ENCODE results near the gene ZNF22. TPM values are rescaled to one million over a fixed set of nuclear protein-coding genes. Genes with fewer than 3 reads are reported as not detected.

The ZNF22 gene
- total RNA-seq, 1 donor from 2014 or later, result 20.6 TPM

DNA sequence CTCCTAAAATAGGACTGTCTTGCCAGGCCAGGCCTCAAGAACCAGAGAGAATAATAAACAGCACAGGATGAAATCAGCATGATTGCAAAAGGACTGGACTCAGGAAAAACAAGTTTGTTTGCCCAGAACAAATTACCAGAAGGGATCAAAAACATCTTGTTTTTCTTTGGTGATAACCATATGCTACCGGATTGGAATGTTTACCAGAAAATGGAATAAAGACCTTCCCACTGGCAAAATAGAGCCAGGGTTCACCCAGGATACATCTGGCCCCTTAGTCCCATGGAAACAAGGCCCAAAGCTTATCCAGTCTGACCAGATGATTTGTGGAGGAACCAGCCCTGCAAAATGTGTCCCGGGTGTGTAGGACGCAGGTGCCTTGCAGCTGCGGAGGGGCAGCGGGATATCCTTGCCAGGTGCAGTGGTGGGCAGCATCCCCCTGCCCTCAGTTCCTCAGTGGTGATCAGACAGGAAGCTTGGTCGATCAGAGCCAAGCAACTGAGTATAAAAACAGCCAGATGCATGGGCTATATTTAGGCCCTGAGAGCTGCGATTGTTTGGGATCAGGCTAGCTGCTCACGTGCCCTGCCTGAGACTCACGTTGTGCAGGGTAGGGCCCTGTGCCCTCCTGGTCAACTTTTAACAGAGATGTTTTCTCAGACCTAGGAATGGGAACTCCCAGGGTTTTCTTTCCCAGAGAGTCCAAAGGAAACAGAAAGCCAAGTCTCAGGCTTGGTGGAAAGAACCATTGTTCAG is 4.6 kb upstream of the ZNF22 start:
- H3K36me3 ChIP-seq, result no peaks in the 10 kb centered on the region
- H3K27me3 ChIP-seq, result no peaks in the 10 kb centered on the region
- no peak overlapping the region for H3K4me3 ChIP-seq
- H3K27ac ChIP-seq, result peak overlapping the region; percentile 92
- DNase-seq (ENCODE audit: extremely low spot score in 2 of 2), result peak; percentile 77 to 89
- no peaks in the 10 kb centered on the region for H3K9me3 ChIP-seq
- peak; percentile 59 to 85 for TF ChIP-seq POLR2AphosphoS5 (IDR thresholded peaks at IDR 0.05; ENCODE audit: insufficient read depth in 1 of 2, low read depth in 1 of 2)
- no peak for TF ChIP-seq CTCF (IDR thresholded peaks at IDR 0.05)
- intact Hi-C loops (cut with DNase I), result no loop called here
- H3K4me1 ChIP-seq, result peaks cover 75% of the 10 kb centered on the region

GRCh38 chr10:44997105-44997748 is 3.5 kb upstream of the ZNF22 start:
- intact Hi-C loops (cut with DNase I), result no loop called here

DNA sequence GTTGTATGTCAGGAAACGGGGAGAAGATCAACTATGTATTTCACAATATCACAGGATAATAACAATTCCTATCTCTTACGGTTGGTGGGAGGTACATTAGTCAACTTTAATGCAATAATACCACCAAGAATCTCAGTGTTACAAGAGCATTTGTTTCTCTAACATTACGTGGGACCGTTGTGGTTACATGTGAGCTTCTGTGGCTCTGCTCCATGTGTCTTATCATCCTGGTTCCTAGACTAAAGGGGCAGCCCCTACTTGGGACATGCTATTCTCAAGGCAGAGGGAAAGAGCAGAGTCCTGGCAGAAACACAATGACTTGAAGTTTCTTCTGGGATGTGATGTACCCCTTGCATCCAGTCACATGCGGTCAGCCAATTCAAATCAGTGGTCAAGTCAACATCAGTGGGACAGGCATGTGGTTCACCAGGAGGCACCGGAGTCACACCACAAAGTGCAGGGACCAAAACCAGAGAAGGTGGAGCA is 2.5 kb upstream of the ZNF22 start:
- no peaks in the 10 kb centered on the region for H3K27me3 ChIP-seq
- peaks cover 0 to 2% of the 10 kb centered on the region in 2 donors for H3K36me3 ChIP-seq
- H3K27ac ChIP-seq, result peak overlapping the region; percentile 92
- TF ChIP-seq POLR2AphosphoS5 (IDR thresholded peaks at IDR 0.05; ENCODE audit: insufficient read depth in 1 of 2, low read depth in 1 of 2) (no peak), CTCF (IDR thresholded peaks at IDR 0.05) (no peak), POLR2A (IDR thresholded peaks at IDR 0.05) (no peak)
- no peaks in the 10 kb centered on the region for H3K9me3 ChIP-seq
- intact Hi-C loops (cut with DNase I), result no loop called here
- no peak overlapping the region for H3K4me3 ChIP-seq
- peak; percentile 61 to 89 for DNase-seq (ENCODE audit: extremely low spot score in 2 of 2)
- peaks cover 82% of the 10 kb centered on the region for H3K4me1 ChIP-seq

More at GRCh38 chr10:44997105-44997748, 3.5 kb upstream of the ZNF22 start:
- Histone ChIP-seq H3K36me3 (no peaks in the 10 kb centered on the region), H3K27me3 (no peaks in the 10 kb centered on the region), H3K27ac (peak overlapping the region; percentile 92), H3K9me3 (no peaks in the 10 kb centered on the region), H3K4me3 (no peak overlapping the region), H3K4me1 (peaks cover 80% of the 10 kb centered on the region)
- TF ChIP-seq CTCF (IDR thresholded peaks at IDR 0.05) (no peak), POLR2AphosphoS5 (IDR thresholded peaks at IDR 0.05; ENCODE audit: insufficient read depth in 1 of 2, low read depth in 1 of 2) (no peak), POLR2A (IDR thresholded peaks at IDR 0.05) (no peak)
- DNase-seq (ENCODE audit: extremely low spot score in 2 of 2), result peak; percentile 46 to 60

- DNase-seq (ENCODE audit: extremely low spot score in 2 of 2), result peak; percentile 28 to 96
- peaks cover 0 to 10% of the 10 kb centered on the region in 2 donors for H3K36me3 ChIP-seq
- peaks cover 63% of the 10 kb centered on the region for H3K4me1 ChIP-seq
- no peaks in the 10 kb centered on the region for H3K27me3 ChIP-seq
- peak overlapping the region; percentile 50 to 62 for H3K4me3 ChIP-seq
- intact Hi-C loops (cut with DNase I), result no loop called here
- H3K27ac ChIP-seq, result peak overlapping the region; percentile 92
- no peaks in the 10 kb centered on the region for H3K9me3 ChIP-seq
- no peak for TF ChIP-seq CTCF (IDR thresholded peaks at IDR 0.05)
- TF ChIP-seq POLR2AphosphoS5 (IDR thresholded peaks at IDR 0.05; ENCODE audit: insufficient read depth in 1 of 2, low read depth in 1 of 2), result peak in 1 of 2 donors; percentile 72
Measured at GRCh38 chr10:45000138-45000751, 478 bp upstream of the ZNF22 start.

Measured in vagina (tissue), 2 donors.